NCI-H82 treated with DMSO at 0.1 percent for 48 hours (cell line): ENCODE measurements around the gene SMG6.
"Not testable (repeated sequence)": the region's sequence is repeated elsewhere in the genome, so short reads cannot be mapped to it uniquely, and the experiment has no call there.

Experiments
- DNase-seq: peaks from one replicate; lab custom pipeline; 2025; ENCODE audit not compliant: unreplicated experiment; lab: John Stamatoyannopoulos, UW

The SMG6 gene

DNA sequence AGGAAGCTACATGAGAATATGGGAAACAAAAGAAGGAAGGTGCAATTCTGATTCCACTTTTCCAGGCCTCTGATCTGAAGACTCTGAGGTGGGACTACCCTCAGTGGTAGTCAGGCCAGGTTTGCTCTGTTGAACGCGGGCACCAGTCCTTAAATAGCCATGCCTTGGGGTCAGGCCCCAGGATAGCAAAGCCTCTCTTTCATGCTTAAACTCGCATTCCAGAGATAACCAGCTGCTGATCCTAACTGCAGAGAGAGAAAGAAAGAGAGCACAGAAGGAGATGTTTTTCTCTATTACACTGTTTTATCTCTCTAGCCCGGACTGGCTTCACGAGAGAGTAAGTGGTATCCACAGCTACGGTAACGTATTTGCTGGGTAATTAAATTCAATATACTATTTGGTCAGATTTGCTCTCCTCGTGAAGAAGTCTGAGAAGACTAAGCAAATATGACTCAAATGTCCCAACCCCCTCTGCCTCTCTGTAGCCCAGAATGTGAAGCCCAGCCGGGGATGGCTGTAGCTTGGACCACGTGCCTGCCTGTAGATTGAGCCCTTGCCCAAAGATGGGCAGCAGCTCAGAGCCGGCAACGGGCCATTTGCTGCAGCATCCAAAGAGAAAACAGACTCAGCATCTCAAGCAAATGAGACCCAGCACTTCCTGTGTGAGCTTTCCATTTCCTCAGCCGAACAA, 122.2 kb downstream of the SMG6 start:
- DNase-seq = no peak

- no peak for DNase-seq
Observed at GRCh38 chr17:2180768-2181167, 122.8 kb downstream of the SMG6 start.

- no peak for DNase-seq
Observed at GRCh38 chr17:2179615-2180295, 123.8 kb downstream of the SMG6 start.

DNA sequence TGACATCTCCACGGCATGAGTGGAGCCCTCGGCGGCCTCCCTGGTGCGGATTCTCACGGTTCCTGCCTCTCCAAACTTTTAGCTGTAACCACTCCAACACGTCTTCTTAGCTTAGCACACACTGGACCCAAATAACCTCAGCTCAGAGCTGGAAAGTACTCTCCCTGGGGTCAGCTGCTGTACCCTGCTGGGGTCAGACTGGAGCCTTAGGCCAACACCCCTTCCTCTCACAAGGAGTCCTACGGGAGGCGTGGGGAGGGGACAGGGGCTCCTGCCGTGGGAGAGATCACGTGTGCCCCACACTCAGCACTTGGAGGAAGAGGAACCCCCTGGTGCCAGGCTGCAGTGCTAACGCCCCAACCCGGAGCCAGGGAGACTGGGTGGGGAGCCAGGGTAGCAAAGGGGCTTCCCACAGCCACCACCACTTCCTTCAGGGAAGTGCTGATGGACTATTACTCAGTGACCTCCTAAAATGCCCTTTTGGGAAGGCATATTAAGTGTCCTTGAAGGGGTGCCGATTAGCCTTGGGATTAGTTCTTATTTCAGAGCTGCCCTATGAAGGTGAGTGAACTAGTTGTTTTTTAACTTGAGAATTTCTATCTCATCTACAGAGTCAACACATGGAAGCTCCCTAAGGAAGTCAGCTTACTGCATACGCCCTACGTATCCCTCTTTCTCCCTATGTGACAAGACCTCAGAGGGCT, 124.6 kb downstream of the SMG6 start:
- no peak for DNase-seq

GRCh38 chr17:2177235-2177811, 126.3 kb downstream of the SMG6 start:
- DNase-seq = no peak

- no peak for DNase-seq
Observed at GRCh38 chr17:2176499-2177169, 127.0 kb downstream of the SMG6 start.

DNA sequence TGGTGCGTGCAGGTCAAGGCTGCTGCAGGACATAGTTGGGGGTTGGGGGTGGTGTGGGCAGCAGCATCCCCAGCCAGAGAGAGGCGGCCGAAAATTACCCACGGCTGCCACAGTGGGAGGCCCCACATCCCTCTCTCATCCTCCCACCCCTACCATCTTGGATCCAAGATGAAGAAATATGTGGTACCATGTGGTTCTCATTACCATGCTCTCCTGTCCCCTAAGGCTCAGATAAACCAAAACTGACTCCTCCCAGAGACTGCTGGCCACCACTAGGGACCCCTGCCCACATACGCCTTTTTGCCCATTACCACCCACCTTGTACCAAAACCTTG, 128.3 kb downstream of the SMG6 start:
- no peak for DNase-seq

DNA sequence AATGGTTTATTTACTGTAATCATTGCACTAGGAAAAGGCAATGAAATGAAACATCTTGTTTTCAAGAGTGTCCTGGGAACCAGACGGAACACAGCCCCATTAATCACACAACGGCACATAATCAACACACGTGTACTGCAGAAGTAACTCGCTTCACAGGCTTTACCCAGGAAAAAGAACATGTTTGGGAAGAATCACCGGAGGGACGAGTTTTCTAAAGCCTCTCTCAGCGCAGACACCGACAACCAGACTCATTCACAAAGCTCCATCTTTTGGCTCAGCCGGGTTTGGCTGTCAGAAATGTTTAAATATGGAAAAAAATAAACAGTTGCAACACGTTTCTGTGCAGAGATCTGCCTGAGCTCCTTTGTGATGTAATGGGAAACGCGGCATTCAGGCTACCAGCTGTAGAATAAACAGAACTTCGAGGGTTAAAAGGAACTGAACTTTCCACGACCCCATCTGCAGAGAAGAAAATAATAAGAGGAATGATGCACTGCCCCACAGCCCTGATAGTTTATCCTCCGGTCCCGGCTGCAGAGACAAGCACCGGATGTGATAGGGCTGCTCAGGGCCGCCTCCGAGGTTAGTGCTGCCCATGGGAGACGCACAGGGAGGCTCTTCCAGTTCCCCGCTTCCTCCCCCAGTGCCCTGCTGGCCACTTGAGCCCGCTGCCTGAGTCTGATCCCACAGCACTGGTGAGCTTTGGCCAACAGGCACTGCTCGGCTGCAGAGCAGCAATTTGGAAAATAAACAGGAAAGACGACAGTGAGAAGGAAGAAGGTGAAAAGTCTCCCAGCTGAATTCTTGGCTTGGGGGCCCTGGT, 128.9 kb downstream of the SMG6 start:
- DNase-seq = no peak

DNA sequence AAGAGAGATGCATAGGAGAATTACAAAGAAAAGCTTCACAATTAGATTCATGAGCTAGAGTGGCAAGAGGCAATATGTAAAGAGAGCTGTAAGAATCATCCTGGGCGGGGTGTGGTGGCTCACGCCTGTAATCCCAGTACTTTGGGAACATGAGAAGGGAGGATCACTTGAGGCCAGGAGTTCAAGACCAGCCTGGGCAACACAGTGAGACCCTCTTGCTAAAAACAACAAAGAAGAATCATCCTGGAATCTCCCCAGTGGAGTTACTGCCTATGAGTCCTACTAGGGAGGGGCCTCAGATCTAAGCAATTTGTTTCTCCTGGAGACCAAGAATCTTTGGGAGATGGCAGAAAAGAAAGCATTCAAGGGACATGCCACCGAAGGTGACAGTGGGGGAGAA, 129.6 kb downstream of the SMG6 start:
- DNase-seq = no peak

- DNase-seq = no peak
Observed at GRCh38 chr17:2172999-2173398, 130.6 kb downstream of the SMG6 start.

DNA sequence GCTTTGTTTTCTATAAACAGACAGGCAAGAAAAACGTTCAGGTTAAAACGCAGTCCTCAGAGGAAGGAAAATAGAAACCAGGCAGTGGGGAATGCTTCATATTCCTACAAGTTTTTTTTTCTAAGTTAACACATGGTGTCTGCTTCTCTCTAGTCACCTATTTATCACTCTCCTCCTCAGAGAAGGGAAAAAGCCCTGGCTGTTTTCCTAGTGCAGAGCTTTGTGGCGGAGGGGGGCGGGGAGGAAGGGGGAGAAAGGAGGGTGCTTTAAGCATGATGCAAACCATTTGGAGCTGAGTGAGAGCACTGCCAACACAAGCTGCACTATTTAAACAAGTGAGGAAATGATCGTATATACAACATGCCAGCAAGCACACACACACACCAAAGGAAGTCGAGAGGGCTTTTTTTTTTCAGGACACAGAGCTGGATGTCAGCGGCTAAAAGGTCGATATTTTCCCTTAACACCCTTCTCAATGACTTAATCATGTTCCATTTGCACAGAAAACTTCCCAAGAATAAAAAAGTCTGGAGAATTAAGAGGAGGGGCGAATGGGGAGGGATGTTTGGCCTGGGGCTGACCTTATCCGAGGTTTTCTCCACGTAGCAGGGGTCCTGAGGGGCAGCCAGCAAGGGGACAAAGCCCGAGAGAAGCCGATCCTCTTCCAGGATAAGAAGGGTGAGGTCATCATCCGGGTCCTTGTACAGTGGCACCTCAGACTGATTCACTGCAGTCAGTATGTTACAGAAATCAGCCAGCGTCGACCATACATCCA, 131.3 kb downstream of the SMG6 start:
- DNase-seq = no peak

GRCh38 chr17:2171702-2172076, 131.9 kb downstream of the SMG6 start:
- DNase-seq = no peak

DNA sequence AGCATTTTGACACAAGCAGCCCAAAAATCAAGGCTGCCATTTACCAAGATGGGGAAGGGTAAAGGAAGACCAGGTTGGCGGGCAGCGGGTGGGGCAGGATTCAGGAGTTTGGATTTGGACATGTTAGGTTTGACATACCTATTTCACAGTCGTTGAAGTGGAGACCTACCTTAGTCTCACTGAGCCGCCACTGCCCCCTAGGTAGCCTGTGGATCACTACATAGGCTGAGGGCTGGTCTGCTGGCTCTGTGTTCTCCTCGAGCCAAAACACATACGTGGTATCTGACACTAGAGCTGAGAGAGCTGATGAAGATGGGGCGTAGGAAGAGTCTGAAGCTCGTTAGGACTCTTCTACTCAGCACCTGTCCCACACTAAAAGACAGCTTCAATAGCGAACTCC, 133.6 kb downstream of the SMG6 start:
- no peak for DNase-seq

DNA sequence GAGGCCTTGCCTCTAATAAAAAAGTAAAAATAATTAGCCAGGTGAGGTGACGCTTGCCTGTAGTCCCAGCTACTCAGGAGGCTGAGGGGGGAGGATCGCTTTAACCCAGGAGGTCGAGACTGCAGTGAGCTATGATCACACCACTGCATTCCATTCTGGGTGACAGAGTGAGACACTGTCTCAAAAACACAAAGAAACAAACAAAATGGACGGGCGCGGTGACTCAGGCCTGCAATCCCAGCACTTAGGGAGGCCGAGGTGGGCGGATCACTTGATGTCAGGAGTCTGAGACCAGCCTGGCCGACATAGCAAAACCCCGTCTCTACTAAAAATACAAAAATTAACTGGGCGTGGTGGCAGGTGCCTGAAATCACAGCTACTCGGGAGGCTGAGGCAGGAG, 137.9 kb downstream of the SMG6 start:
- DNase-seq = not testable (repeated sequence)

GRCh38 chr17:2158396-2158780, 145.2 kb downstream of the SMG6 start:
- no peak for DNase-seq

DNA sequence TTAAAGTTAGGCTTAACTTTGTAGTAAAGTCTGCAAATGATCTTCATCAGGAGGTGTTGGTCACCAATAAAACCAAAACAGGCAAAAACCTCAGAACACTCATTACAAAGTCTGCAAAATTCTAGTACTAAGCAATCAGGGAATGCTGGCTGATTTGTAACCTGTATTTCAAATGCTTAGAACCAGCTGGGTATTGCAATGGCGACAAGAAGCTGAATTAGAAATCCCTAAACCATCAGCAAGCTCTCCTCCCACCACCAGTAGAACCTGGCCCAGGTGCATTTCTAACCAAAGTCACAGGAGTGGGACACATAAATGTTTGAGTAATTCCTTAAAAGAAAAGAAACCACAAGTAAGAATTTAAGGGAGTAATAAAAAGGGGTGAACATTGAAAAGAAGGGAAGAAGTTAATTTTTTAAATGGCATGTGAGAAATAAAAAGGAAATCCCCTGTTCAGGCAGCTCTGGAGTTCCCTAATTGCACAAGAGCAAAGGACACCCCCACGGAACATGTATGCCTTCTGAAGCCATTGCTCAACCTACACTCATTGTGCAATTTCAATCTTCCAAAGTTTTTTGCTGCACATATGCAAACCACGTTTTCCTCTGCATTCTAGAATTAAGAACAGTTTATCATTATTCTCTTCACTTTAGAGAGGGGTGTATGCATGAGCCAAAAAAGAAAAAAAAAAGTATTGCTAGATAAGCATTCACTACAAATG, 145.8 kb downstream of the SMG6 start:
- no peak for DNase-seq

DNA sequence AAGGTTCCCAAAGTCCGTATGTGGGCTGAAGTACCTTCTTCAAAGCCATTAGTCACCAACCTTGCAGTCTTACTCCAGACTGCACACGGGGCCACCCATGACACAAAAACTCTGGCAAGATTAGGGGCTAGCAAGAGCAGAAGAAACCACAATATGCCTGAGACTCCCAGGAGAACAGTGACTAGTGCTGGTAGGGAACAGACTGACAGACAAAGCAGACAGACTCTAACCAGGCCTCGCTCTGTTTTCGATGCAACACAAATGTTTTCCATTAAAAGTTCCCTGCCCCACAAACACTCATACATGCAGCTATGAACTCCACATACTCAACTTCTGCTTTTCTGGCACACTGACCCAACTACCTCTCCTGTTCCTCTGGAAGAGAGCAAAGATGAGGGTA, 146.5 kb downstream of the SMG6 start:
- DNase-seq = no peak

GRCh38 chr17:2156666-2157065, 146.9 kb downstream of the SMG6 start:
- no peak for DNase-seq

DNA sequence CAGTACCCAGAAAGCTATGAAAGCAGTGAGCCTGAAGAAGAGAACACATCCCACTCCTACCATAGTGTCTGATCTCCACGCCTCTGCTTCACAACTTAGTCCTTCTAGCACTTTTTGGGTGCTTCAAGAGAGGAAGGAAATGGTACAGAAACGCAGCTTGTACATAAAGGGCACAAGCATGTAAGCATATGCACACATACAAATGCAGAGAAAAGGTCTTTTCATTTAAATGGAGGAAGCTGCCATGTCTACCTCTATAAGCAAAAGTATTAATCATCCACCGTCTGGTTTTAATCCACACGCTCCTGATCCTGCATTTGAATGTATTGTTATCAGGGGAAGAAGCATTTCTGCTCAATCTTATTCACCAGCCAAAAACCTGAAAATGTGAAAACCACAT, 148.0 kb downstream of the SMG6 start:
- no peak for DNase-seq
